Right renal cortex interstitium (tissue), 3 donors: ENCODE measurements around the gene CDC42BPB. TPM values are rescaled to one million over a fixed set of nuclear protein-coding genes. Genes with fewer than 3 reads are reported as not detected.
"Not testable (repeated sequence)": the region's sequence is repeated elsewhere in the genome, so short reads cannot be mapped to it uniquely, and the experiment has no call there.

ENCODE experiments used
- DNase-seq, 3 donors: peaks; one replicate each; pipeline ENCODE4 v3.0.0-alpha.2; 2013; ENCODE audit warnings: low read depth in 3 of 3, low spot score in 2 of 3
- polyA plus RNA-seq, 3 donors: library from polyadenylated mRNA; unstranded; fragments of 120-200 nt; gene quantifications; one replicate each; pipeline ENCODE4 v1.2.1, GENCODE V29; 2013; ENCODE audit not compliant: insufficient read length in 3 of 3

Gene CDC42BPB
- polyA plus RNA-seq, 3 donors, result 69.7 to 74.1 (median 70.4) TPM

DNA sequence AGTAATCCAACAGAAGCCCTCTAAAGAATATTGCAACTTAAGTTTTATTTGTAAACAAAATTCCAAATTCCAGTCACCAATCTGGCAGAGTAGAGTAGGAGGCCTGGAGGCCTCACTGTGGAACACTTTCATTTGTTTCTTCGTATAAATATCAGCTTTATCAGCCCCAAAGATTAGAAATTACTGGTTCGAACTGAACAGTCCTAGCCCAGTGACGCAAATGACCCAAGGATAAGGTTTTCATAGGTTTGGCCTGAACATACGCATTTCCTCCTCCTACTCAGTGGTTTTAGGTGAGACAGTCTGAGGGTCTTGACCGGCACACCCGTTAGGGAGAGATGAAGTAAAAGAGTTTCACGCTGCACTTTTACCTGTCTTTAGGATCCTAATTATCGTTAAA, 1.7 kb downstream of the CDC42BPB start:
- no peak for DNase-seq

GRCh38 chr14:103052407-103052806, 4.9 kb downstream of the CDC42BPB start:
- DNase-seq, result no peak

DNA sequence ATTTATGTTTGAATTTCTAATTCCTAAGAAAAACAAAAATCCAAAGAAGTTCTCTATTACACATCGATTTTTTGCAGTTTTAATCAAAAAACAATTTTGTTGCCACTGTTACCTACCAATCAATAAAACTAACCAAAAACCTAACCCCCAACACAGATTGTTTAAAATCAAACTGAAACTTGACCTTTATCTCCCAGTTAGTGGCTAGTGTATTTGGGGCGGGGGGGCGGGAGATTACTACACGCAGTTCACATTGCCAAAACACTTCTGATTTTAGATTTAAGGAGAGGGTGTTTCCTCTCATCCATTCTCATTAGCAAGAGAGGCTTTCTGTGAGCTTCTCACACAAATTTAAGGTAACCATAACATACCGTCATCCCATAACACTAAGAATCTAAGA, 6.4 kb downstream of the CDC42BPB start:
- DNase-seq, result no peak

DNA sequence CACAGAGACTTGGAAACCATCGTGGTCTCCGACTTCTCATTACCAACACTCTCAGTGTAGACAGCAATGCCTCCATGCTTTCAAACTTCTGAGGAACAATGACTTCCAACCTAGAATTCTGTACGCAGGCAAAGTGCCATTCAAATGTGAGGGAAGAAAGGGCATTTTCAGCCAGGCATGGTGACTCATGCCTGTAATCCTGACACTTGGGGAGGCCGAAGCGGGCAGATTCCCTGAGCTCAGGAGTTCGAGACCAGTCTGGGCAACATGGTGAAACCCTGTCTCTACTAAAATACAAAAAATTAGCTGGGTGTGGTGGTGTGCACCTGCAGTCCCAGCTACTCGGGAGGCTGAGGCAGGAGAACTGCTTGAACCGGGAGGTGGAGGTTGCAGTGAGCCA, 9.9 kb downstream of the CDC42BPB start:
- not testable (repeated sequence) for DNase-seq

GRCh38 chr14:103045371-103045869, 11.9 kb downstream of the CDC42BPB start:
- DNase-seq, result no peak

DNA sequence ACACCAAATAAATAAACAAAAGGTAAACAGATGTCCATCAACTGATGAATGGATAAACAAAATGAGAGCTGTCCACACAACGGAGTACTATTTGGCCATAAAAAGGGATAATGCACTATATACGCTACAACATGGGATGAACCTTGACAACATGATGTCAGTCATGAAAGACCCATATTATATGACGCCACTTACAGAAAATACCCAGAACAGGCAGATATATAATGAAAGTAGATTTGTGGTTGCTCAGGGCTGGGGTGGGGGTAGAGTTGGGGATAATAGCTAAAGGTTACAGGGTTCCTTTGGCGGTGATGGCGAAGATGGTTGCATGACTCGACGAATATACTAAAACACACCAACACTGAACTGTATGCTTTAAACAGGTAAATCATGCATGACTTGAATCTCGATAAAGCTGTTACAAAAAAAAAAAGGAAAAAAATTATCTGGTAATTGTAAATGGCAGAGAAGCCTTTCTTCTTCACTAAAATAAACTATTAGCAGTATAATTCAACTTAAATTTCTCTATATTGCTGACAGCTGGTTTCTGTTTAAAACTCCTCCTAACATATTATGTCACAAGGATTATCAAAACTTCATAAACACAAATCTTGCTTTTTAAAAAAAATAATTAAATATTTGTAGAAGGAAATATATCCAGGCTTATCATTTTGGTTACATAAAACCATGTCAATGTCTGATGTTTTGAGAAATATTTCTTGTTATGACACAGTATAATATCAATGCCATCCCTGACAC, 13.9 kb downstream of the CDC42BPB start:
- no peak for DNase-seq

DNA sequence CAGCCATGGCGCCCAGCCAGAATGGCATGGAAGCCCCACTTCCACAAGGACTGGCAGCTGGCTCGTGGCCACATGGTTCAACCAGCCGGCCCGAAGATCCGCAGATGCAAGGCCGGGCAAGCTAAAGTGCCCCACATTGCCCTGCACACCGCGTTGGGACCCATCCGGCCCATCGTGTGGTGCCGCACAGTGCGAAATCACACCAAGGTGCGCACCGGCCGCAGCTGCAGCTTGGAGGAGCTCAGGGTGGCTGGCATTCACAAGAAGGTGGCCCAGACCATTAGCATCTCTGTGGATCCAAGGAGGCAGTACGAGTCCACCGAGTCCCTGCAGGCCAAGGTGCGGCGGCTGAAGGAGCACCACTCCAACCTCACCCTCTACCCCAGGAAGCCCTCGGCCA, 15.9 kb downstream of the CDC42BPB start:
- DNase-seq, result no peak

GRCh38 chr14:103033681-103034096, 23.7 kb downstream of the CDC42BPB start:
- DNase-seq, result no peak

GRCh38 chr14:103031956-103032355, 25.4 kb downstream of the CDC42BPB start:
- DNase-seq, result no peak

DNA sequence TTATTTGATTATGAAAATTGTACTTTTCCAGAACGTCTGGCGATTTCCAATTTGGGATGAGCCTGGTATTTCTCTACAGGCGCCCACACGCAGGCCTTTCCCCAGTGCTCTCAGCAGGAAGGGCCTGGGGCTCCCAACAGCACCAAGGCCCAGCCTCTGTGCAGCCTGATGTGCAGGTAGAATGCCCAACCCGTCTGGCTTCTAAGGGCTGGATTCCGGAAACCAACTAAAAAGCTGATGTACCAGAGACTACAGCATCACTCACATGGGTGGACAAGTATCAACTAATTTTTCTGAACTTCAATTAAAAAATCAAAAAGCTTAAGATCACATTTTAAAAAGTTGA, 25.8 kb downstream of the CDC42BPB start:
- DNase-seq, result no peak

DNA sequence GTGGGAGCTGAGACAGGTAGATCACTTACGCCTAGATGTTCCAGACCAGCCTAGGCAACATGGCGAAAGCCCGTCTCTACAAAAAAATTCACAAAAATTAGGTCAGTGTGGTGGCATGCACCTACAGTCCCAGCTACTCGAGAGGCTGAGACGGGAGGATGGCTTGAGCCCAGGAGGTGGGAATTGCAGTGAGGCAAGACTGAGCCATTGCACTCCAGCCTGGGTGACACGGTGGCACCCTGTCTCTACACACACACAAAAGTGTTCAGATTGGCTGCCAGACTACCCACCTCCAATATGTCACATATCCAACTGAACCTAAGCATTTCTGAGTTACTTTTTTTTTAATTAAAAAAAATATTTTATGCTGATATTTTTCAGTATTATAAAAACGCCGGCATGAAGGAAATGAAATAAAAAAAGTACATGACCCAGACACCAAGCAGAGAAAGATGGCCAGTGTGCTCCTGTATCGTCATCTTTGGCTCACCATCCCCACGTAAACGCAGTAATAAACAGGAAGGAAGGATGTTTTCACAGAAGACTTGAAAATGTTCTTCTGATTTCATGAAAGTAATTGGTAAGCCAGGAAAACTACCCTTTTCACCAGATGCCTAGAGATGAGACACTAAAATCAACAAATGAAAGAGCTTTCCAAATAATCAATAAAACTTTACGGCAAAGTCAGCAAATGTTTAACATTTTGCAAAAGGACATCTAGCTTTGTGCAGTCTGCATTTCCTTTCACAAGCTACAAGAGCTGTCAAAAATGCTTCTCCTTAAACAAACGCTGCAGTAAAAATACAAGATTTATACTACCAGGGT, 26.4 kb downstream of the CDC42BPB start:
- no peak for DNase-seq

DNA sequence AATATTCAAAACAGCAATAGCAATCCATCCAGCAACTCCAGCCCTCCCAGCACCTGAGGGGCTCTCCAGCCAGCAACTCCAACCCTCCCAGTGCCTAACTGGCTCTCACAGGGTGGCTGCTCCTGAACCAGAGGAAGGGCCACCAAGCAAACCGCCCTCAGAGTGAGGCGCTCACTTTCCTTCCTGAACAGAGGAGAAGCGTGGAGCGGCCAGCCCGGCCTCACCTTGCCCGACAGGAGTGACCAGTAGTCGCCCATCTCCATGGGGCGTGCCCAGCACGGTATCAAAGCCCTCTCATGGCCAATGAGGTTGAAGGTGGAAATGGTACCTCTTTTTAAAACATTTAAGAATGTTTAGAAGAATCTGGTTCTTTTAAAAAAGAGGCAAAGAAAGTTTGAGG, 27.4 kb downstream of the CDC42BPB start:
- DNase-seq, result no peak

DNA sequence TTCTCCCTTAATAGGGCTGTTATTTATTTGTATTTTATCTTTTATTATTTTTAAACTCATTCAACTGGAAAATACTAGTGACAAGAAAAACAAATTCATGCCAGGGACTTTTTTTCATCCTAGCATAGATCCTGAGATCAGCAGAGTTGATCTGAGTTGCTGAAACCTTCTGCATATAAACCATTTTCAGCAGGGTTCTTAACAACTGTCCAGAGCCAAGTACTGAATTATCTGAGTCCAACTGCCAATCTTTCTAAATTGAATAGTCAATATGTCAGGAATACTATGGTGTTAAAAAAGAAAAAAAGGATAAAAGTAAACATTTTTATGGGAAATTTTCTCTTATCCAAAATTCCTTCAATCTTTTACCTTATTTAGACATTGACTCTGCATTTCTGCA, 28.6 kb downstream of the CDC42BPB start:
- DNase-seq, result no peak

GRCh38 chr14:103028161-103028767, 29.1 kb downstream of the CDC42BPB start:
- no peak for DNase-seq

DNA sequence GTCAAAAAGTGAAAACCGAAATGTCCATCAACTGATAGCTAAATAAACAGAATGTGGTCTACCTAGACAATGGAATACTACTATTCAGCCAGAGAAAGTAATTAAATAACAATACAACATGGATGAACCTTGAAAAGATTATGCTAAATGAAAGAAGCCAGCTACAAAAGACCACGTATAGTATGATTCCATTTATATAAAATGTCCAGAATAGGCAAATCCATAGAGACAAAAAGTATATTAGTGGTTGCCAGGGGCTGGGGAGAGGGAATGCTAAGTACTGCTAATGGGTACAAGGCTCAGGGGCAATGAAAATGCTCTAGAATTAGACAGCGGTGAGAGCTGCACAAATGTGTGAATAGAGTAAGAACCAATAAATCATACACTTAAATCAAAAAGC, 29.9 kb downstream of the CDC42BPB start:
- no peak for DNase-seq

DNA sequence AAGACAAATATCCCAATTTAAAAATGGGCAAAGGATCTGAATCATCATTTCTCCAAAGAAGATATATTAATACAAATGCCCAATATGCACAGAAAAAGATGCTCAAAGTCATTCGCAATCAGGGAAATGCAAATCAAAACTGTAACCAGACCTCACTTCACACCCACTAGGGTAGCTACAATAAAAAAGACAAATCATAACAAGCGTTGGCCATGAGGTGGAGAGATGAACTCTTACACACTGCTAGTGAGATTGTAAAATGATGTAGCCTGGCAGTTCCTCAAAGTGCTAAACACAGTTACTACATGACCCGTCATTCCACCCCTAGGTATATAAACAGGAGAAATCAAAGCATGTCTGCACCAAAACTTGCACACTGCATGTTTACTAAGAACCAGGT, 30.4 kb downstream of the CDC42BPB start:
- no peak for DNase-seq

GRCh38 chr14:103026196-103026595, 31.2 kb downstream of the CDC42BPB start:
- DNase-seq, result not testable (repeated sequence)

DNA sequence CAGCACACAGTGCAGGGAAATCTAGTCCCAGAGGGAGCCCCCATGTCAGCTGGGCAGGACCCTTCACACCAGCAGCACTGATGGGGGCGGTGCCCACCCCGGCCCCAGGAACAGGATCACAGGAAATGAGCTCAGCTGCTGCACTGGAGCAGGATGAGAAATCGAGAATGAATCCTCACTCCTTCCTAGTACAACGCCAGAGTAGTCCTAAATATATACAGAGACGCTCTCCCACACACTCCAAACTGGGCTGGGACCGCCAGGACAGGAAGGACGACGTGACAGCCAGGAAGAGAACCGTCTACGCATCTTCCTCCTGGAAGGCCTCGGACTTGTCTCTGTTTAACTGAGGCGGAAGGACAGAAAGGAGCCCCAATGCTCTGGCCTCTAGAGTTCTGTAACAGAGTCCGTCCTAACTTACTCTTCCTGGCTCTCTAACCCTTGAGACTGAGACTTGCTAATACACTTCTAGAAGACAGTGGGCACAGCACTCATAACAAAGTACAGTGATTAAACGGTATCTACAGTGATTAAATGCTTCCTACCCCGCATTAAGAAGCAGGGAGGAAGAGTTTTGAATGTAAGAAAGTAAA, 33.4 kb downstream of the CDC42BPB start:
- DNase-seq, result no peak

DNA sequence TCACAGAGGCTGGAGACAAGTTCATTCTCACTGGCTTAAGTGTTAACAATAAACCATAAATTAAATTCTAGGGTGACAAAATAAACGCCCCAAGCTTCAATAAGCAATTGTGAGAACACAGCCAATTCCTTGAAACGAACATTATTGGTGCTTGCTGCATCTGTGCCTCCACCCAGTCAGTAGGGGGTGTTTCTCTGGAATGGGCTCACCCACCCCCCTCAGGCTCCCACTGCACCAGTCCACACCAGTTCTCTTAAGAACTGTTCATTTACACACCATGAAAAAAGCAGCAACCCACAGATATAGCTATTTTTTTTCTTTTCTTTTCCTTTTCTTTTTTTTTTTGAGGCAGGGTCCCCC, 34.7 kb downstream of the CDC42BPB start:
- DNase-seq, result no peak

DNA sequence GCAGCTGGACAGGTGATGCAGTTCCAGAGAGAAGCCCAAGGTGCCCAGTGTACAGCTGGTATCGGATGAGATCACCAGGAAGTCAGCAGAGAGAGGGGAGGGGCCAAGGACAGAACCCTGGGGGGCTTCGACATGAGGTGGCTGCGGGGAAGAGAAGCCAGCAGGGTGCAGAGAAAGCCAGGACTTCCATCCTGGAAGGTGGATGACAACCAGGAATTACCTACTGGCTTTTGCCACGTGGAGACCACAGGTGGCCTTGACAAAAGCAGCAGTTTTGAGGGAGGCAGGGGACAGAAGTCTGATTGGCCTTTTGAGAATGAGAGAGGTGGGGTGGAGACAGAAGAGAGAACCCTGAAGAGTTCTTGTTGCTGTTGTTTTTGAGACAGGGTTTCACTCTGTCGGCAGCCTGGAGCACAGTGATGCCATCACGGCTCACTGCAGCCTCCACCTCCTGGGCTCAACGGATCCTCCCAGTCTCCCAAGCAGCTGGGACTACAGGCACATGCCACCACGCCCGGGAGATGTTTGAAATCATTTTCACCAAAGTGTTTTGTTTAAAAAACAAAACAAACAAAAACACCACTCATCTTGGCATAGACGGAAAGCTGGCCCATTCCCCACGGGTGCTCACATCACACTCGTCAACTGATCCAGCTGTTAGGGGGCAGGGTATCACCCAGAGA, 35.2 kb downstream of the CDC42BPB start:
- DNase-seq, result no peak

DNA sequence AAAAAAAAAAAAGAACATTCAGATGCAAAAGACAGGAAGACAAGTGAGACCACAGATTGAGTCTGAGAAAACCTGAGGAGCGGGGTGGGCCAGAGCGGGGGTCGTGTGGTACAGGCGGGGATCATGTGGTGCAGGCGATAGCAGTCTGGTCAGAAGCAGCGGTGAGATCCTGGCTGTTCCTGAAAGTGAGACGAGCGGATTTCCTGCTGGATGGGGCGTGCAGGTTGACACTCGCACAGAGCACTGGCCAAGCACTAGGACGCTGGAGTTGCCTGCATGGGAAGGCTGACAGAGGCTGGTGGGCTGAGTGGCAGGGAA, 35.7 kb downstream of the CDC42BPB start:
- DNase-seq, result no peak
